22Rv1 (cell line): ENCODE measurements around the gene PEAK1.

Experiments used
- ZFX ChIP-seq: fragments of 450-650 bp; IDR thresholded peaks from 2 replicates; pipeline ENCODE4 v1.6.1; 2017; ENCODE audit warnings: antibody characterized with exemption, borderline replicate concordance
- TF ChIP-seq, protein P1 (sequence below): fragments of 450-650 bp; IDR thresholded peaks from 2 replicates; pipeline ENCODE4 v1.5.1; 2017; ENCODE audit warnings: mild to moderate bottlenecking

DNA sequence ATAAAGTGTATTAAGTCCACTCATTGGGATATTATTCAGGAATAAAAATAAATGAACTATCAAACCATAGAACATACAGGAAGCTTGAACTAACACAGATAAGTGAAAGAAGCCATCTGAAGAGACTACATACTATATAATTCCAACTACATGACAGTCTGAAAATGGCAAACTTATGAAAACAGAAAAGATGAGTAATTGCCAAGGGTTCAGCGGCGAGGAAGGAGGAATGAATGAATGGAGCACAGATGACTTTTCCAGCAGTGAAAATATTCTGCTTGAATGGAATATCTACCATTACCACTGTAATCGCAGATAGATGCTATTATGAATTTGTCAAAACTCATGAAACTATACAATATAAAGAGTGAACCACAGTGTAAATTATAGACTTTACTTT lies 79.7 kb downstream of the PEAK1 start:
- TF ChIP-seq, protein P1, sequence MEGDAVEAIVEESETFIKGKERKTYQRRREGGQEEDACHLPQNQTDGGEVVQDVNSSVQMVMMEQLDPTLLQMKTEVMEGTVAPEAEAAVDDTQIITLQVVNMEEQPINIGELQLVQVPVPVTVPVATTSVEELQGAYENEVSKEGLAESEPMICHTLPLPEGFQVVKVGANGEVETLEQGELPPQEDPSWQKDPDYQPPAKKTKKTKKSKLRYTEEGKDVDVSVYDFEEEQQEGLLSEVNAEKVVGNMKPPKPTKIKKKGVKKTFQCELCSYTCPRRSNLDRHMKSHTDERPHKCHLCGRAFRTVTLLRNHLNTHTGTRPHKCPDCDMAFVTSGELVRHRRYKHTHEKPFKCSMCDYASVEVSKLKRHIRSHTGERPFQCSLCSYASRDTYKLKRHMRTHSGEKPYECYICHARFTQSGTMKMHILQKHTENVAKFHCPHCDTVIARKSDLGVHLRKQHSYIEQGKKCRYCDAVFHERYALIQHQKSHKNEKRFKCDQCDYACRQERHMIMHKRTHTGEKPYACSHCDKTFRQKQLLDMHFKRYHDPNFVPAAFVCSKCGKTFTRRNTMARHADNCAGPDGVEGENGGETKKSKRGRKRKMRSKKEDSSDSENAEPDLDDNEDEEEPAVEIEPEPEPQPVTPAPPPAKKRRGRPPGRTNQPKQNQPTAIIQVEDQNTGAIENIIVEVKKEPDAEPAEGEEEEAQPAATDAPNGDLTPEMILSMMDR, result no peak
- TF ChIP-seq ZFX, result no peak
